Astrocyte (in vitro differentiated cells and primary cell): ENCODE results near the gene RAB11FIP4.

Experiments used
- EZH2 ChIP-seq: IDR thresholded peaks from 2 replicates; pipeline ENCODE4 v1.6.1; 2012; ENCODE audit warnings: mild to moderate bottlenecking, low read length, inconsistent platforms; ENCODE audit not compliant: insufficient read depth
- TF ChIP-seq, protein P1 (sequence below): IDR thresholded peaks from 2 replicates; pipeline ENCODE4 v1.5.1; 2011; ENCODE audit warnings: low read depth, mild to moderate bottlenecking, inconsistent platforms, low read length, moderate library complexity; ENCODE audit not compliant: insufficient read depth

DNA sequence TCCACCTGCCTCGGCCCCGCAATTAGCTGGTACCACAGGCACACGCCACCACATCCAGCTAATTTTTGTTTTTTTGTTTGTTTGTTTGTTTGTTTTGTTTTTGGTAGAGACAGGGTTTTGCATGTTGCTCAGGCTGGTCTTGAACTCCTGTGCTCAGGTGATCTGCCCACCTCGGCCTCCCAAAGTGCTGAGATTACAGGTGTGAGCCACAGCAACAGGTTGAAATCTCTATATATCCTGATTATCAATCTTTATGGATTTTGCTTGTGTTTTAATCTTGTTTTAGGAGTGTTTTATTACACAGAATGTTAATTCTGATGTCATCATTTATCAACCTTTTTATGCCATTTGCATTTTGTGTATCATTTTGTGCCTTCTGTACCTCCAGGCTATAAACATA, 48.2 kb downstream of the RAB11FIP4 start:
- TF ChIP-seq, protein P1, sequence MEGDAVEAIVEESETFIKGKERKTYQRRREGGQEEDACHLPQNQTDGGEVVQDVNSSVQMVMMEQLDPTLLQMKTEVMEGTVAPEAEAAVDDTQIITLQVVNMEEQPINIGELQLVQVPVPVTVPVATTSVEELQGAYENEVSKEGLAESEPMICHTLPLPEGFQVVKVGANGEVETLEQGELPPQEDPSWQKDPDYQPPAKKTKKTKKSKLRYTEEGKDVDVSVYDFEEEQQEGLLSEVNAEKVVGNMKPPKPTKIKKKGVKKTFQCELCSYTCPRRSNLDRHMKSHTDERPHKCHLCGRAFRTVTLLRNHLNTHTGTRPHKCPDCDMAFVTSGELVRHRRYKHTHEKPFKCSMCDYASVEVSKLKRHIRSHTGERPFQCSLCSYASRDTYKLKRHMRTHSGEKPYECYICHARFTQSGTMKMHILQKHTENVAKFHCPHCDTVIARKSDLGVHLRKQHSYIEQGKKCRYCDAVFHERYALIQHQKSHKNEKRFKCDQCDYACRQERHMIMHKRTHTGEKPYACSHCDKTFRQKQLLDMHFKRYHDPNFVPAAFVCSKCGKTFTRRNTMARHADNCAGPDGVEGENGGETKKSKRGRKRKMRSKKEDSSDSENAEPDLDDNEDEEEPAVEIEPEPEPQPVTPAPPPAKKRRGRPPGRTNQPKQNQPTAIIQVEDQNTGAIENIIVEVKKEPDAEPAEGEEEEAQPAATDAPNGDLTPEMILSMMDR = no peak
- TF ChIP-seq EZH2 = no peak
